ENCODE results near the gene NLRC3. TPM values are rescaled to one million over a fixed set of nuclear protein-coding genes. Genes with fewer than 3 reads are reported as not detected.
A peak's percentile ranks its signal among the peaks of the same experiment; 100 is the strongest.

NLRC3 gene
- total RNA-seq, 6 donors from 2014 or later, result 2.6 to 19.9 (median 3.9) TPM

DNA sequence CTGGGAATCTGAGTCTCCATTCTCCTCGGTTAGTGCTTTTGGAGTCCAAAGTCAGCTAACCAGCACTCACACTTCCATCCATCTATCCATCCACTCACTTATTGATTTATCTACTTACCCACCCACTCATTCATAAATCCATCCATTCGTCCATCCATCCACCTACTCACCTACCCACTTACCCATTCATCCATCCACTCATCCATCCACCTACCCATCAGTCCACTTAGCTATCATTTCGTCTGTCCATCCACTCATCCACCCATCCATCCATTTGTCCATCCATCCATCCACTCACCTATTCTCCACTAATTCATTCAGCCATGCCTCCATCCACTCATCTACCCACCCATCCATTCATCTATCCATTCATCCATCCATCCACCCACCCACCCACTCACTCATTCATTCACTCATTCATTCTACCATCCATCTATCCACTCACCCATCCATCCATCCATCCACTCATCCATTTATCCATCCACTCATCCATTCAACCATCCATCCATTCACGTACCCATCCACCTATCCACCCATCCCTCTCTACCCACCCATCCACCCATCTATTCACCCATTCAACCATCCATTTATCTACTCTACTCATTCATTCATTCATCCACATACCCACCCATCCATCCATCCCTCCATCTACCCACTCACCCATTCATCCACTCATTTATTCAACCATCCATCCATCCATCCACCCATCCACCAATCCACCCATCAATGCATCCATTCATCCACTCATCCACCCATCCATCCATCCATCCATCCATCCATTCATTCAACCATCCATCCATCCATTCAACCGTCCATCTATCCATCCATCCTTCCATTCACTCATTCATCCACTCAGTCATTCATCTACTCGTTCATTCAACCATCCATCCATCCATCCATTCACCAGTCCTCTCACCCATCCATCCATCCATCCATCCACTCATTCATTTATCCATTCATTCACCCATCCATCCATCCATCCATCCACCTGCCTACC, 26.1 kb downstream of the NLRC3 start:
- WGBS, 2 donors, result 92% methylated on average over 6 of the region's 6 CpGs
- TF ChIP-seq POLR2A (IDR thresholded peaks at IDR 0.05) (no peak), POLR2AphosphoS5 (IDR thresholded peaks at IDR 0.05) (no peak), CTCF (IDR thresholded peaks at IDR 0.05) (no peak), EP300 (IDR thresholded peaks at IDR 0.05) (no peak)
- no peak for DNase-seq

GRCh38 chr16:3549906-3550305, 27.3 kb downstream of the NLRC3 start:
- no peak for DNase-seq
- Histone ChIP-seq H3K4me3 (no peak overlapping the region), H3K9me3 (no peaks in the 10 kb centered on the region), H3K27ac (no peak overlapping the region), H3K4me1 (no peaks in the 10 kb centered on the region), H3K36me3 (peaks cover 0 to 46% (median 4%) of the 10 kb centered on the region in 4 donors), H3K27me3 (no peaks in the 10 kb centered on the region)
- ATAC-seq (ENCODE audit: low FRiP score in 2 of 2), result peak in 1 of 2 donors; percentile 18
- WGBS, 2 donors, result 100% methylated on average over 1 to 2 of the region's 2 CpGs
- TF ChIP-seq CTCF (IDR thresholded peaks at IDR 0.05), result no peak

More for the DNA sequence above, 26.1 kb downstream of the NLRC3 start:
- ATAC-seq (ENCODE audit: low FRiP score in 2 of 2), result no peak
- Histone ChIP-seq H3K36me3 (peaks cover 0 to 46% (median 4%) of the 10 kb centered on the region in 4 donors), H3K27ac (no peak overlapping the region), H3K4me3 (no peak overlapping the region), H3K4me1 (no peaks in the 10 kb centered on the region), H3K27me3 (no peaks in the 10 kb centered on the region), H3K9me3 (no peaks in the 10 kb centered on the region)

DNA sequence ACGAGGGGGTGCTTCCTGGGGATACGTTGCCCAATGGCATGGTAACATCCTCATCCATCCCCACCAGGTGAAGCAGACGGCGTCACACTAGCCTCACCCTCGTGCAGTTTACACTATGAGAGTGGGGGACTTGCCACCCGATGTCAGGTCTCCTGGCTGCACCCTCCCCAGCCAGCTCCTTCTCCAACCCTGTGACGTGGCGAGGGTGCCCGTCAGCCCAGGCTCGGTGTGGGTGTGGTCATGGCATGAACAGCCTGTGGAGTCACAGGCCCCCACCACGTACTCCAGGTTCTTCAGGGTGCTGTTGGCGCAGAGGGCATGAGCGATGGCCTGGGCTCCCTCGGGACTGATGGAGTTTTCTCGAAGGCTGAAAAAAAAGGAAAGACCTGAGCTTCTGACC, 28.3 kb downstream of the NLRC3 start:
- ATAC-seq (ENCODE audit: low FRiP score in 2 of 2) (peak in 1 of 2 donors; percentile 4), DNase-seq (no peak)
- 81 to 90% methylated on average over 9 to 14 of the region's 15 CpGs for WGBS, 2 donors
- Histone ChIP-seq H3K4me1 (no peaks in the 10 kb centered on the region), H3K27me3 (no peaks in the 10 kb centered on the region), H3K9me3 (no peaks in the 10 kb centered on the region), H3K36me3 (peaks cover 0 to 40% (median 4%) of the 10 kb centered on the region in 4 donors), H3K27ac (no peak overlapping the region), H3K4me3 (no peak overlapping the region)
- TF ChIP-seq EP300 (IDR thresholded peaks at IDR 0.05), result no peak
- TF ChIP-seq POLR2AphosphoS5 (IDR thresholded peaks at IDR 0.05), result no peak
- no peak for TF ChIP-seq CTCF (IDR thresholded peaks at IDR 0.05)
- no peak for TF ChIP-seq POLR2A (IDR thresholded peaks at IDR 0.05)

DNA sequence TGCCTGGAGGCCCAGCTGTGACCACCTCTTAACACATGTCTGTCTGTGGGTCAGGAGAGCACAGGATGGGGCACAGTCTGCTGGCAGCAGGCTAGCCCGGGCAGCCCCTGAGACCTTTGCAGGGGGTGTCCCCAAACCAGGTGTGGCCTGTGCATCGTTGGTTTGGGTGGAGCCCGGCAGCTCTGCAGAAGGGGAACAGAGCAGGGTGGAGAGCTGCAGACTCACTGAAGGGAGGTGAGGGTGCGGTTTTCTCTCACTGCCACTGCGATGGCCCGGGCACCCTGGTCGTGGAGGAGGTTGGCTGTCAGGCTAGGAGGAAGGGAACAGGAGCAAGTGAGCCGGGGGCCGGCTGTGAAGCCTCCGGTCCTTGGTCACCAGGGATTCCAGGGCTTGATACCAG, 28.8 kb downstream of the NLRC3 start:
- 85 to 86% methylated on average over 6 to 10 of the region's 10 CpGs for WGBS, 2 donors
- Histone ChIP-seq H3K4me3 (no peak overlapping the region), H3K27me3 (no peaks in the 10 kb centered on the region), H3K27ac (no peak overlapping the region), H3K4me1 (no peaks in the 10 kb centered on the region), H3K9me3 (no peaks in the 10 kb centered on the region), H3K36me3 (peaks cover 0 to 40% (median 4%) of the 10 kb centered on the region in 4 donors)
- ATAC-seq (ENCODE audit: low FRiP score in 2 of 2), result peak in 1 of 2 donors; percentile 13
- TF ChIP-seq EP300 (IDR thresholded peaks at IDR 0.05) (no peak), POLR2AphosphoS5 (IDR thresholded peaks at IDR 0.05) (no peak), CTCF (IDR thresholded peaks at IDR 0.05) (no peak), POLR2A (IDR thresholded peaks at IDR 0.05) (no peak)
- no peak for DNase-seq

All from upper lobe of left lung (tissue), 6 donors.